K562 (cell line): Measurements from ENCODE around the gene ASGR1. TPM values are rescaled to one million over a fixed set of nuclear protein-coding genes. Genes with fewer than 3 reads are reported as not detected.
A peak's percentile ranks its signal among the peaks of the same experiment; 100 is the strongest.

ENCODE experiments used
- ATAC-seq: fragments of 200-7000 bp; cut with Tn5 transposase; 3 replicates; pipeline ENCODE4 v1.9.1; 2020; ENCODE audit warnings: moderate library complexity
- BruUV-seq: library from RNA; stranded (reverse); fragments of 400-500 nt; replicated peaks from 2 replicates; lab custom pipeline; 2021; lab: Mats Ljungman, UMichigan
- CTCF ChIA-PET: fragments of 300-600 bp; formaldehyde crosslinking; extraction: SDS; loops from one replicate; lab custom pipeline; 2021; ENCODE audit warnings: low intra/inter-chr PET ratio; lab: Yijun Ruan, JAX
- POLR2A ChIA-PET: fragments of 300-600, 350-650 bp; sonication (Branson Sonifier 250); formaldehyde crosslinking; extraction: SDS; loops from one replicate; lab custom pipeline; 2021; ENCODE audit warnings: antibody characterized with exemption, inconsistent platforms; lab: Yijun Ruan, JAX
- DNase-seq, 4 experiments: peaks; one replicate each; pipeline versions ENCODE4 v3.0.0 to v3.0.0-alpha.2; 2011 to 2018; ENCODE audit warnings: low spot score in 3 of 4, mixed read lengths in 3 of 4; ENCODE audit errors: extremely low read depth in 1 of 4
- FAIRE-seq: peaks from 2 replicates; lab custom pipeline; 2011; peaks lifted over from hg19 to GRCh38; lab: Jason Lieb, UNC
- H2AFZ ChIP-seq: 2 replicates; pipeline ENCODE4 v1.6.0; 2011; ENCODE audit warnings: low read depth, low read length, control low read depth, inconsistent platforms
- H3K27ac ChIP-seq: fragments of 200-600 bp; 3 replicates; pipeline ENCODE4 v1.8.0; 2011; ENCODE audit warnings: low read depth, mild to moderate bottlenecking, control low read depth, inconsistent platforms, low read length, moderate library complexity, mixed read lengths; ENCODE audit errors: extremely low read depth
- H3K27me3 ChIP-seq, 2 experiments: fragments of 300-600 bp in 1 of 2; 2 replicates in 1 of 2; 3 replicates in 1 of 2; pipeline versions ENCODE4 v1.6.0 to v1.8.0; 2011; ENCODE audit warnings: inconsistent platforms in 2 of 2, low read length in 2 of 2, mild to moderate bottlenecking in 1 of 2, mixed read lengths in 1 of 2, moderate library complexity in 1 of 2; ENCODE audit not compliant: control insufficient read depth in 2 of 2, insufficient read depth in 2 of 2
- H3K36me3 ChIP-seq: fragments of 300-600 bp; 3 replicates; pipeline ENCODE4 v1.8.0; 2011; ENCODE audit warnings: mild to moderate bottlenecking, low read length, inconsistent platforms; ENCODE audit not compliant: control insufficient read depth, insufficient read depth
- H3K4me1 ChIP-seq, 2 experiments: fragments of 200-600 bp in 1 of 2; replicated peaks in 1 of 2; 2 replicates in 1 of 2; 3 replicates in 1 of 2; pipeline versions ENCODE4 v1.5.1 to v1.8.0; 2011; ENCODE audit warnings: inconsistent platforms in 2 of 2, low read length in 2 of 2, mild to moderate bottlenecking in 1 of 2, mixed read lengths in 1 of 2, moderate library complexity in 1 of 2; ENCODE audit not compliant: control insufficient read depth in 2 of 2, insufficient read depth in 2 of 2
- H3K4me2 ChIP-seq: 2 replicates; pipeline ENCODE4 v1.6.1; 2011; ENCODE audit warnings: low read length, control low read depth, inconsistent platforms, mixed read lengths; ENCODE audit not compliant: insufficient read depth
- H3K4me3 ChIP-seq: fragments of 200-600 bp; sonication (generic), shearing (Covaris generic); 2 replicates; pipeline ENCODE4 v1.5.1; 2016; ENCODE audit warnings: control low read depth, inconsistent platforms
- H3K79me2 ChIP-seq: fragments of 200-600 bp; 3 replicates; pipeline ENCODE4 v1.8.0; 2011; ENCODE audit warnings: low read length, inconsistent platforms; ENCODE audit not compliant: control insufficient read depth, insufficient read depth
- H3K9ac ChIP-seq, 2 experiments: 2 replicates each; pipeline versions ENCODE4 v1.6.0 to v1.6.1; 2011; ENCODE audit warnings: low read depth in 2 of 2, low read length in 2 of 2, control low read depth in 1 of 2, inconsistent platforms in 1 of 2, mild to moderate bottlenecking in 1 of 2, mixed read lengths in 1 of 2; ENCODE audit not compliant: insufficient read depth in 1 of 2
- H3K9me1 ChIP-seq: one replicate; pipeline ENCODE4 v1.6.0; 2011; ENCODE audit warnings: inconsistent platforms, mild to moderate bottlenecking, low read length, moderate library complexity; ENCODE audit not compliant: control insufficient read depth, insufficient read depth
- H3K9me3 ChIP-seq: replicated peaks from 2 replicates; pipeline ENCODE4 v1.5.1; 2011; ENCODE audit warnings: low read depth, low read length, inconsistent platforms; ENCODE audit not compliant: control insufficient read depth, insufficient read depth
- H4K20me1 ChIP-seq: replicated peaks from 2 replicates; pipeline ENCODE4 v1.6.1; 2011; ENCODE audit warnings: low read length, inconsistent platforms, mixed read lengths; ENCODE audit not compliant: control insufficient read depth, insufficient read depth
- ATF1 ChIP-seq, 2 experiments: fragments of 450-650 bp in 1 of 2; IDR thresholded peaks; 2 replicates each; pipeline ENCODE4 v1.6.1; 2016; ENCODE audit warnings: missing compliant biosample characterization in 1 of 2, missing genetic modification characterization in 1 of 2
- ATF3 ChIP-seq, 2 experiments: fragments of 450-650 bp in 1 of 2; sonication (generic) in 1 of 2; formaldehyde crosslinking in 1 of 2; IDR thresholded peaks in 1 of 2; conservative IDR thresholded peaks in 1 of 2; 2 replicates each; pipeline versions ENCODE4 v1.6.1 to v1.8.1; 2016 to 2023; ENCODE audit warnings: mild to moderate bottlenecking in 2 of 2, moderate library complexity in 2 of 2, inconsistent platforms in 1 of 2, missing genetic modification reagents in 1 of 2
- ATF7 ChIP-seq: fragments of 450-650 bp; IDR thresholded peaks from 2 replicates; pipeline ENCODE4 v1.7.1; 2014; ENCODE audit warnings: mild to moderate bottlenecking, moderate library complexity
- CBFB ChIP-seq: sonication (generic); formaldehyde crosslinking; IDR thresholded peaks from 2 replicates; pipeline ENCODE4 v1.4.0; 2020; ENCODE audit warnings: mild to moderate bottlenecking, missing genetic modification reagents
- CREB1 ChIP-seq, 2 experiments: sonication (generic) in 1 of 2; formaldehyde crosslinking in 1 of 2; IDR thresholded peaks; 2 replicates each; pipeline versions ENCODE4 v1.6.1 to v1.8.0; 2012 to 2022; ENCODE audit warnings: inconsistent platforms in 1 of 2, mild to moderate bottlenecking in 1 of 2, missing genetic modification reagents in 1 of 2, moderate library complexity in 1 of 2
- CREM ChIP-seq: IDR thresholded peaks from 2 replicates; pipeline ENCODE4 v1.6.1; 2014; ENCODE audit warnings: antibody characterized with exemption, low read depth
- DACH1 ChIP-seq: fragments of 450-650 bp; IDR thresholded peaks from 2 replicates; pipeline ENCODE4 v1.6.1; 2018; ENCODE audit not compliant: partially characterized antibody
- EGR1 ChIP-seq: fragments of 450-650 bp; conservative IDR thresholded peaks from 2 replicates; pipeline ENCODE4 v1.6.1; 2017; ENCODE audit warnings: mild to moderate bottlenecking
- EZH2 ChIP-seq: IDR thresholded peaks from 2 replicates; pipeline ENCODE4 v1.6.1; 2012; ENCODE audit warnings: low read depth, mild to moderate bottlenecking, inconsistent platforms, low read length, borderline replicate concordance
- JUN ChIP-seq, 2 experiments: sonication (generic) in 1 of 2; formaldehyde crosslinking in 1 of 2; IDR thresholded peaks; 2 replicates each; pipeline versions ENCODE4 v1.6.1 to v1.8.0; 2012 to 2022; ENCODE audit warnings: borderline replicate concordance in 2 of 2, mild to moderate bottlenecking in 2 of 2, improper control_type of control experiment in 1 of 2, low read depth in 1 of 2, low read length in 1 of 2, missing genetic modification reagents in 1 of 2
- JUND ChIP-seq, 2 experiments: IDR thresholded peaks; 2 replicates in 1 of 2; 3 replicates in 1 of 2; pipeline ENCODE4 v1.6.1; 2011; ENCODE audit warnings: borderline replicate concordance in 2 of 2, low read depth in 2 of 2, low read length in 2 of 2, improper control_type of control experiment in 1 of 2, missing biosample characterization in 1 of 2, missing genetic modification characterization in 1 of 2, missing genetic modification reagents in 1 of 2
- MTA1 ChIP-seq: fragments of 450-650 bp; IDR thresholded peaks from 2 replicates; pipeline ENCODE4 v1.6.1; 2017; ENCODE audit warnings: borderline replicate concordance
- RNF2 ChIP-seq: sonication (generic); IDR thresholded peaks from 2 replicates; pipeline ENCODE4 v1.6.1; 2016
- TCF3 ChIP-seq: sonication (generic); formaldehyde crosslinking; IDR thresholded peaks from 2 replicates; pipeline ENCODE4 v1.4.0; 2020; ENCODE audit warnings: mild to moderate bottlenecking, missing genetic modification reagents
- ZBTB12 ChIP-seq: fragments of 250-450 bp; sonication (Bioruptor Pico); IDR thresholded peaks from 2 replicates; pipeline ENCODE4 v1.4.0; 2020
- ZBTB7A ChIP-seq: IDR thresholded peaks from 2 replicates; pipeline ENCODE4 v1.6.1; 2011; ENCODE audit warnings: low read depth, mild to moderate bottlenecking, low read length, moderate library complexity, borderline replicate concordance; ENCODE audit not compliant: control insufficient read depth
- ZFX ChIP-seq: sonication (generic); formaldehyde crosslinking; IDR thresholded peaks from 2 replicates; pipeline ENCODE4 v1.8.0; 2022; ENCODE audit warnings: mild to moderate bottlenecking, missing genetic modification reagents, moderate library complexity
- WGBS: fragments of 100-300 bp; shearing (Covaris generic); methylation state at CpG from one replicate; pipeline ENCODE4 v1.1.6; 2016; ENCODE audit warnings: low coverage, mixed read lengths; ENCODE audit not compliant: insufficient coverage; ENCODE audit errors: missing lambda C conversion rate; 5-methylcytosine and 5-hydroxymethylcytosine counted together
- in situ Hi-C: fragments of 300-500 bp; cut with MboI; formaldehyde crosslinking; loops from 4 replicates; pipeline ENCODE4 v1.15.0; 2018; ENCODE audit warnings: inconsistent platforms, mixed read lengths
- intact Hi-C: fragments of 100-400 bp; cut with micrococcal nuclease; formaldehyde crosslinking; loops from 2 replicates; pipeline ENCODE4 v1.14.2; 2022
- polyA plus RNA-seq, 8 experiments: library from polyadenylated mRNA; depleted of rRNA in 4 of 8; stranded (reverse) in 5 of 8; unstranded in 3 of 8; fragments of >200 nt; fragmentation: Nextera tagmentation in 2 of 8; fragmentation: Illumina TruSeq in 1 of 8; extraction: Ambion mirVana in 2 of 8; extraction: Trizol in 1 of 8; gene quantifications; 2 replicates each; pipeline versions ENCODE4 v1.2.1 to v1.2.3, GENCODE V29; 2011 to 2014; ENCODE audit warnings: inconsistent platforms in 1 of 8, missing spikeins in 1 of 8
- total RNA-seq, 7 experiments: library from RNA; depleted of rRNA in 6 of 7; stranded (reverse); fragments of >200 nt in 6 of 7; fragmentation: Illumina TruSeq in 2 of 7; extraction: Trizol in 2 of 7; gene quantifications; 2 replicates each; pipeline versions ENCODE4 v1.2.1 to v1.2.3, GENCODE V29; 2011 to 2021; ENCODE audit warnings: low replicate concordance in 1 of 7

The ASGR1 gene
- total and polyA plus RNA-seq, 9 of the 15 experiments (the other 6 are each of a cell fraction or from before 2014, with no cell fraction given), result 0.11 to 1.0 (median 0.64) TPM; not detected in 2

DNA sequence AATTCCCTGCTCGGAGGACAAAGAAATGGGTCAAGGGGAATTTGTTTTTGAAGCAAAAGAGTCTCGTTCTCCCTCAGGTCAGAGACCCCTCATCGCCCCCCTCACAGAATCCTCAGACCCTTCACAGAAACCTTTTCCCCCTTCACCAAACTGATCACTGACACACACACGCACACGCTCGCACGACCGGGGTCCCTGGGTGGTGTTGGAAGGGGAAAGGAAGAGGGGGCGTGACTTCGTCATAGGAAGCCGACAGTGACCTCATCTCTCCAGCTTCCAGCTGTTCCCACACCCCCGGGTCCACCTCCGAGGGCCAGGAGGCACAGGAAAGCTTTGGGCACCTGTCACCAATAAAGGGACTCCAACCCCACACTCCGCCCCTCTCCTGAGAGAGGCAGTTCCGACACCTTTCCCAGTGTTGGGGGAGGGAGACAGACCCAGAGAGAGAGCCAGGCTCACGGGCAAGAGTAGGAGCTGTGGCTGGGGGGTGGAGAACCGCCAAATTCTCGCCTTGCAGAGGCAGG lies 1.2 kb downstream of the ASGR1 start:
- 0 out of 2 replicates have a peak, but pooled peaks cover 3% of the 10 kb centered on the region for H3K9me3 ChIP-seq
- peaks cover 3 to 26% of the 10 kb centered on the region in 2 experiments; a peak in 3 of 5 replicates for H3K4me1 ChIP-seq
- H3K27me3 ChIP-seq, result peaks cover 0 to 14% of the 10 kb centered on the region in 2 experiments; a peak in 2 of 5 replicates
- ATAC-seq (peak; percentile 56), DNase-seq (peak in 3 of 4 experiments; percentile 28 to 40 (median 34)), FAIRE-seq (no peak)
- peak overlapping the region; percentile 40 to 53; a peak in 3 of 4 replicates for H3K9ac ChIP-seq
- no peaks in the 10 kb centered on the region for H3K9me1 ChIP-seq
- no peaks in the 10 kb centered on the region for H4K20me1 ChIP-seq
- POLR2A ChIA-PET, result interaction anchor here (0.8 kb wide), 1 partner anchor 11 kb away, joined by 3 read pairs; no protein-coding TSS in a partner anchor
- CTCF ChIA-PET, result interaction anchor here (0.6 to 2.2 kb wide), 3 partner anchors 130 to 264 kb away, joined by 3 to 11 read pairs (median 4); no protein-coding TSS in a partner anchor
- intact Hi-C loops, result loop anchor here (1.0 kb wide), 1 partner anchor 126 kb away; no protein-coding TSS in a partner anchor
- peak overlapping the region; percentile 92 for H2AFZ ChIP-seq
- no TSS peak for BruUV-seq
- in situ Hi-C loops, result no loop called here
- H3K4me3 ChIP-seq, result peak overlapping the region; percentile 36
- 5% methylated on average over 11 of the region's 18 CpGs for WGBS
- no peak overlapping the region; the same call in 2 of the 3 replicates for H3K27ac ChIP-seq
- no peaks in the 10 kb centered on the region for H3K79me2 ChIP-seq
- no peaks in the 10 kb centered on the region for H3K36me3 ChIP-seq
- peak overlapping the region; percentile 88 for H3K4me2 ChIP-seq
- TF ChIP-seq ZBTB7A (peak; percentile 40; the same call in 1 of the 2 replicates), EGR1 (peak; percentile 76), MTA1 (peak; percentile 53; the same call in 1 of the 2 replicates), ATF3 (IDR thresholded peaks at IDR 0.05) (peak; percentile 72), ATF3 (CRISPR knock-in tag; conservative IDR thresholded peaks at IDR 0.05) (no peak), CREB1 (IDR thresholded peaks at IDR 0.05) (peak; percentile 83), CREB1 (CRISPR knock-in tag; IDR thresholded peaks at IDR 0.05) (peak; percentile 18; the same call in 1 of the 2 replicates), CREM (peak; percentile 90), RNF2 (no peak), ZFX (CRISPR knock-in tag) (0 out of 2 replicates have a peak, but pooled peaks have one; percentile 17), JUND (IDR thresholded peaks at IDR 0.05; ENCODE audit: borderline replicate concordance, low read depth, low read length) (0 out of 2 replicates have a peak, but pooled peaks have one; percentile 11), JUND (tag; IDR thresholded peaks at IDR 0.05; ENCODE audit: borderline replicate concordance, low read depth, low read length) (peak; percentile 34; the same call in 1 of the 3 replicates), ATF7 (peak; percentile 68), TCF3 (CRISPR knock-in tag) (no peak), DACH1 (peak; percentile 26), ZBTB12 (CRISPR knock-in tag) (peak; percentile 23; the same call in 1 of the 2 replicates), CBFB (no peak), EZH2 (no peak), JUN (IDR thresholded peaks at IDR 0.05; ENCODE audit: borderline replicate concordance, low read depth, low read length) (0 out of 2 replicates have a peak, but pooled peaks have one; percentile 8), JUN (CRISPR knock-in tag; IDR thresholded peaks at IDR 0.05; ENCODE audit: borderline replicate concordance) (no peak), ATF1 (CRISPR knock-in tag; IDR thresholded peaks at IDR 0.05) (no peak), ATF1 (tag; IDR thresholded peaks at IDR 0.05) (peak; percentile 76)
